K562 (cell line): ENCODE results near the gene EIF2S3. TPM values are rescaled to one million over a fixed set of nuclear protein-coding genes. Genes with fewer than 3 reads are reported as not detected.
"Not testable (repeated sequence)": the region's sequence is repeated elsewhere in the genome, so short reads cannot be mapped to it uniquely, and the experiment has no call there.

Experiments
- ATAC-seq: fragments of 200-7000 bp; cut with Tn5 transposase; 3 replicates; pipeline ENCODE4 v1.9.1; 2020; ENCODE audit warnings: moderate library complexity
- BruUV-seq: library from RNA; stranded (reverse); fragments of 400-500 nt; replicated peaks from 2 replicates; lab custom pipeline; 2021; lab: Mats Ljungman, UMichigan
- CTCF ChIA-PET: fragments of 300-600 bp; formaldehyde crosslinking; extraction: SDS; loops from one replicate; lab custom pipeline; 2021; ENCODE audit warnings: low intra/inter-chr PET ratio; lab: Yijun Ruan, JAX
- POLR2A ChIA-PET: fragments of 300-600, 350-650 bp; sonication (Branson Sonifier 250); formaldehyde crosslinking; extraction: SDS; loops from one replicate; lab custom pipeline; 2021; ENCODE audit warnings: antibody characterized with exemption, inconsistent platforms; lab: Yijun Ruan, JAX
- DNase-seq, 4 experiments: peaks; one replicate each; pipeline versions ENCODE4 v3.0.0 to v3.0.0-alpha.2; 2011 to 2018; ENCODE audit warnings: low spot score in 3 of 4, mixed read lengths in 3 of 4; ENCODE audit errors: extremely low read depth in 1 of 4
- FAIRE-seq: peaks from 2 replicates; lab custom pipeline; 2011; peaks lifted over from hg19 to GRCh38; lab: Jason Lieb, UNC
- H2AFZ ChIP-seq: 2 replicates; pipeline ENCODE4 v1.6.0; 2011; ENCODE audit warnings: low read depth, low read length, control low read depth, inconsistent platforms
- H3K27ac ChIP-seq: fragments of 200-600 bp; 3 replicates; pipeline ENCODE4 v1.8.0; 2011; ENCODE audit warnings: low read depth, mild to moderate bottlenecking, control low read depth, inconsistent platforms, low read length, moderate library complexity, mixed read lengths; ENCODE audit errors: extremely low read depth
- H3K27me3 ChIP-seq, 2 experiments: fragments of 300-600 bp in 1 of 2; 2 replicates in 1 of 2; 3 replicates in 1 of 2; pipeline versions ENCODE4 v1.6.0 to v1.8.0; 2011; ENCODE audit warnings: inconsistent platforms in 2 of 2, low read length in 2 of 2, mild to moderate bottlenecking in 1 of 2, mixed read lengths in 1 of 2, moderate library complexity in 1 of 2; ENCODE audit not compliant: control insufficient read depth in 2 of 2, insufficient read depth in 2 of 2
- H3K36me3 ChIP-seq: fragments of 300-600 bp; 3 replicates; pipeline ENCODE4 v1.8.0; 2011; ENCODE audit warnings: mild to moderate bottlenecking, low read length, inconsistent platforms; ENCODE audit not compliant: control insufficient read depth, insufficient read depth
- H3K4me1 ChIP-seq, 2 experiments: fragments of 200-600 bp in 1 of 2; replicated peaks in 1 of 2; 2 replicates in 1 of 2; 3 replicates in 1 of 2; pipeline versions ENCODE4 v1.5.1 to v1.8.0; 2011; ENCODE audit warnings: inconsistent platforms in 2 of 2, low read length in 2 of 2, mild to moderate bottlenecking in 1 of 2, mixed read lengths in 1 of 2, moderate library complexity in 1 of 2; ENCODE audit not compliant: control insufficient read depth in 2 of 2, insufficient read depth in 2 of 2
- H3K4me2 ChIP-seq: 2 replicates; pipeline ENCODE4 v1.6.1; 2011; ENCODE audit warnings: low read length, control low read depth, inconsistent platforms, mixed read lengths; ENCODE audit not compliant: insufficient read depth
- H3K4me3 ChIP-seq: fragments of 200-600 bp; sonication (generic), shearing (Covaris generic); 2 replicates; pipeline ENCODE4 v1.5.1; 2016; ENCODE audit warnings: control low read depth, inconsistent platforms
- H3K79me2 ChIP-seq: fragments of 200-600 bp; 3 replicates; pipeline ENCODE4 v1.8.0; 2011; ENCODE audit warnings: low read length, inconsistent platforms; ENCODE audit not compliant: control insufficient read depth, insufficient read depth
- H3K9ac ChIP-seq, 2 experiments: 2 replicates each; pipeline versions ENCODE4 v1.6.0 to v1.6.1; 2011; ENCODE audit warnings: low read depth in 2 of 2, low read length in 2 of 2, control low read depth in 1 of 2, inconsistent platforms in 1 of 2, mild to moderate bottlenecking in 1 of 2, mixed read lengths in 1 of 2; ENCODE audit not compliant: insufficient read depth in 1 of 2
- H3K9me1 ChIP-seq: one replicate; pipeline ENCODE4 v1.6.0; 2011; ENCODE audit warnings: inconsistent platforms, mild to moderate bottlenecking, low read length, moderate library complexity; ENCODE audit not compliant: control insufficient read depth, insufficient read depth
- H3K9me3 ChIP-seq: replicated peaks from 2 replicates; pipeline ENCODE4 v1.5.1; 2011; ENCODE audit warnings: low read depth, low read length, inconsistent platforms; ENCODE audit not compliant: control insufficient read depth, insufficient read depth
- H4K20me1 ChIP-seq: replicated peaks from 2 replicates; pipeline ENCODE4 v1.6.1; 2011; ENCODE audit warnings: low read length, inconsistent platforms, mixed read lengths; ENCODE audit not compliant: control insufficient read depth, insufficient read depth
- SUPT5H ChIP-seq: fragments of 450-650 bp; IDR thresholded peaks from 2 replicates; pipeline ENCODE4 v1.6.1; 2016
- WGBS: fragments of 100-300 bp; shearing (Covaris generic); methylation state at CpG from one replicate; pipeline ENCODE4 v1.1.6; 2016; ENCODE audit warnings: low coverage, mixed read lengths; ENCODE audit not compliant: insufficient coverage; ENCODE audit errors: missing lambda C conversion rate; 5-methylcytosine and 5-hydroxymethylcytosine counted together
- in situ Hi-C: fragments of 300-500 bp; cut with MboI; formaldehyde crosslinking; loops from 4 replicates; pipeline ENCODE4 v1.15.0; 2018; ENCODE audit warnings: inconsistent platforms, mixed read lengths
- intact Hi-C: fragments of 100-400 bp; cut with micrococcal nuclease; formaldehyde crosslinking; loops from 2 replicates; pipeline ENCODE4 v1.14.2; 2022
- polyA plus RNA-seq, 8 experiments: library from polyadenylated mRNA; depleted of rRNA in 4 of 8; stranded (reverse) in 5 of 8; unstranded in 3 of 8; fragments of >200 nt; fragmentation: Nextera tagmentation in 2 of 8; fragmentation: Illumina TruSeq in 1 of 8; extraction: Ambion mirVana in 2 of 8; extraction: Trizol in 1 of 8; gene quantifications; 2 replicates each; pipeline versions ENCODE4 v1.2.1 to v1.2.3, GENCODE V29; 2011 to 2014; ENCODE audit warnings: inconsistent platforms in 1 of 8, missing spikeins in 1 of 8
- total RNA-seq, 7 experiments: library from RNA; depleted of rRNA in 6 of 7; stranded (reverse); fragments of >200 nt in 6 of 7; fragmentation: Illumina TruSeq in 2 of 7; extraction: Trizol in 2 of 7; gene quantifications; 2 replicates each; pipeline versions ENCODE4 v1.2.1 to v1.2.3, GENCODE V29; 2011 to 2021; ENCODE audit warnings: low replicate concordance in 1 of 7
- TF ChIP-seq, protein P1 (sequence below): fragments of 450-650 bp; IDR thresholded peaks from 2 replicates; pipeline ENCODE4 v1.6.1; 2016

EIF2S3 gene
- total and polyA plus RNA-seq, 9 of the 15 experiments (the other 6 are each of a cell fraction or from before 2014, with no cell fraction given): 148 to 439 (median 275) TPM

GRCh38 chrX:24079411-24079810, 24.7 kb downstream of the EIF2S3 start (continued):
- TF ChIP-seq SUPT5H: peak; percentile 9; the same call in 1 of the 2 replicates

DNA sequence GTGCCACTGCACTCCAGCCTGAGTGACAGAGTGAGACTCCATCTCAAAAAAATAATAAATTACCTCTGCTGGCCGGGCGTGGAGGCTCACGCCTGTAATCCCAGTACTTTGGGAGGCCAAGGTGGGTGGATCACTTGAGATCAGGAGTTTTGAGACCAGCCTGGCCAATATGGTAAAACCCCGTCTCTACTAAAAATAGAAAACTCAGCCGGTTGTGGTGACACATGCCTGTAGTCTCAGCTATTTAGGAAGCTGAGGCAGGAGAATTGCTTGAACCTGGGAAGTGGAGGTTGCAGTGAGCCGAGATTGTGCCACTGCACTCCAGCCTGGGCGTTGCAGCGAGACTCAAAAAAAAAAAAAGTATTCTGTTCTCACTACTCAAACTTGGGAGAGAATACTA, 25.5 kb downstream of the EIF2S3 start:
- FAIRE-seq, BruUV-seq, DNase-seq, H4K20me1 ChIP-seq, H3K9me1 ChIP-seq, H3K9ac ChIP-seq, H3K4me2 ChIP-seq, H2AFZ ChIP-seq, H3K4me1 ChIP-seq, H3K9me3 ChIP-seq, H3K79me2 ChIP-seq, H3K27ac ChIP-seq, CTCF ChIA-PET, H3K4me3 ChIP-seq, H3K27me3 ChIP-seq: not testable (repeated sequence)
- intact Hi-C loops: loop anchor here (2.0 kb wide), 1 partner anchor 71 kb away; no protein-coding TSS in a partner anchor
- in situ Hi-C loops: loop anchor here (10.0 kb wide), 1 partner anchor 165 kb away; no protein-coding TSS in a partner anchor
- peaks cover 29% of the 10 kb centered on the region; the same call in 2 of the 3 replicates for H3K36me3 ChIP-seq
- POLR2A ChIA-PET: interaction anchor here (0.6 to 1.4 kb wide), 4 partner anchors 11 to 19 kb away, joined by 3 to 5 read pairs (median 4); no protein-coding TSS in a partner anchor
- 42% methylated on average over 3 of the region's 8 CpGs for WGBS
- TF ChIP-seq, protein P1, sequence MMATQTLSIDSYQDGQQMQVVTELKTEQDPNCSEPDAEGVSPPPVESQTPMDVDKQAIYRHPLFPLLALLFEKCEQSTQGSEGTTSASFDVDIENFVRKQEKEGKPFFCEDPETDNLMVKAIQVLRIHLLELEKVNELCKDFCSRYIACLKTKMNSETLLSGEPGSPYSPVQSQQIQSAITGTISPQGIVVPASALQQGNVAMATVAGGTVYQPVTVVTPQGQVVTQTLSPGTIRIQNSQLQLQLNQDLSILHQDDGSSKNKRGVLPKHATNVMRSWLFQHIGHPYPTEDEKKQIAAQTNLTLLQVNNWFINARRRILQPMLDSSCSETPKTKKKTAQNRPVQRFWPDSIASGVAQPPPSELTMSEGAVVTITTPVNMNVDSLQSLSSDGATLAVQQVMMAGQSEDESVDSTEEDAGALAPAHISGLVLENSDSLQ: 0 out of 2 replicates have a peak, but pooled peaks have one; percentile 13
- ATAC-seq: peak; percentile 6; the same call in 1 of the 3 replicates
